Neural cell (in vitro differentiated cells): ENCODE measurements around the gene SHROOM2. TPM values are rescaled to one million over a fixed set of nuclear protein-coding genes. Genes with fewer than 3 reads are reported as not detected.

ENCODE experiments used
- H2AFZ ChIP-seq: fragments of 200-600, 300-800 bp; sonication (generic), shearing (Covaris generic); 2 replicates; pipeline ENCODE4 v1.6.0; 2014; ENCODE audit warnings: low read depth, mild to moderate bottlenecking, antibody characterized with exemption, low read length, moderate library complexity
- H3F3A ChIP-seq: fragments of 200-600 bp; shearing (Covaris generic); 2 replicates; pipeline ENCODE4 v1.6.1; 2016; ENCODE audit warnings: mild to moderate bottlenecking, moderate library complexity, mixed read lengths, antibody characterized with exemption, low read length; ENCODE audit not compliant: insufficient read depth, poor library complexity, severe bottlenecking
- H3K27ac ChIP-seq: fragments of 200-600, 300-800 bp; sonication (generic), shearing (Covaris generic); 2 replicates; pipeline ENCODE4 v1.5.1; 2014; ENCODE audit warnings: mild to moderate bottlenecking, low read length, moderate library complexity
- H3K27me3 ChIP-seq: fragments of 300-800, 200-600 bp; sonication (generic), shearing (Covaris generic); 2 replicates; pipeline ENCODE4 v1.6.0; 2014; ENCODE audit warnings: mild to moderate bottlenecking, low read depth, low read length, moderate library complexity; ENCODE audit not compliant: insufficient read depth
- H3K36me3 ChIP-seq: fragments of 300-800, 200-600 bp; sonication (generic), shearing (Covaris generic); 2 replicates; pipeline ENCODE4 v1.5.1; 2014; ENCODE audit warnings: mild to moderate bottlenecking, antibody characterized with exemption, low read length, moderate library complexity; ENCODE audit not compliant: insufficient read depth
- H3K4me2 ChIP-seq: fragments of 300-800, 200-600 bp; sonication (generic), shearing (Covaris generic); 2 replicates; pipeline ENCODE4 v1.6.0; 2014; ENCODE audit warnings: mild to moderate bottlenecking, low read length
- H3K4me3 ChIP-seq: fragments of 300-800, 200-600 bp; sonication (generic), shearing (Covaris generic); 2 replicates; pipeline ENCODE4 v1.5.1; 2014; ENCODE audit warnings: mild to moderate bottlenecking, low read length, moderate library complexity
- H3K79me2 ChIP-seq: fragments of 200-600 bp; shearing (Covaris generic); replicated peaks from 2 replicates; pipeline ENCODE4 v1.6.0; 2014; ENCODE audit warnings: mild to moderate bottlenecking, low read length, moderate library complexity; ENCODE audit not compliant: insufficient read depth
- H3K9ac ChIP-seq: fragments of 300-800, 200-600 bp; sonication (generic), shearing (Covaris generic); 2 replicates; pipeline ENCODE4 v1.6.1; 2016; ENCODE audit warnings: mild to moderate bottlenecking, low read length, mixed read lengths
- H3K9me2 ChIP-seq: fragments of 200-600 bp; shearing (Covaris generic); 2 replicates; pipeline ENCODE4 v1.6.1; 2016; ENCODE audit warnings: mild to moderate bottlenecking, low read length, mixed read lengths; ENCODE audit not compliant: insufficient read depth
- H3K9me3 ChIP-seq: fragments of 200-600, 300-800 bp; sonication (generic), shearing (Covaris generic); 2 replicates; pipeline ENCODE4 v1.6.1; 2016; ENCODE audit warnings: mild to moderate bottlenecking, mixed run types, low read length, moderate library complexity, mixed read lengths
- H4K20me1 ChIP-seq: fragments of 200-600 bp; shearing (Covaris generic); 2 replicates; pipeline ENCODE4 v1.6.1; 2016; ENCODE audit warnings: mild to moderate bottlenecking, mixed run types; ENCODE audit not compliant: insufficient read depth
- CTCF ChIP-seq: fragments of 450-650 bp; IDR thresholded peaks from 2 replicates; pipeline ENCODE4 v1.5.1; 2014; ENCODE audit warnings: antibody characterized with exemption, mild to moderate bottlenecking, moderate library complexity; ENCODE audit not compliant: poor library complexity, severe bottlenecking
- EP300 ChIP-seq: fragments of 450-650 bp; conservative IDR thresholded peaks from 2 replicates; pipeline ENCODE4 v1.6.1; 2014; ENCODE audit warnings: antibody characterized with exemption, mild to moderate bottlenecking, moderate library complexity; ENCODE audit not compliant: poor library complexity, severe bottlenecking
- EZH2 ChIP-seq: fragments of 200-600, 300-800 bp; shearing (Covaris generic), sonication (generic); IDR thresholded peaks from 2 replicates; pipeline ENCODE4 v1.6.1; 2014; ENCODE audit warnings: antibody characterized with exemption, low read length, borderline replicate concordance, mild to moderate bottlenecking; ENCODE audit not compliant: insufficient read depth, poor library complexity, severe bottlenecking
- MXI1 ChIP-seq: fragments of 450-650 bp; conservative IDR thresholded peaks from 2 replicates; pipeline ENCODE4 v1.6.1; 2014; ENCODE audit warnings: antibody characterized with exemption, mild to moderate bottlenecking; ENCODE audit not compliant: poor library complexity, severe bottlenecking
- POLR2AphosphoS5 ChIP-seq: IDR thresholded peaks from 2 replicates; pipeline ENCODE4 v1.6.1; 2012
- RAD21 ChIP-seq: fragments of 450-650 bp; conservative IDR thresholded peaks from 2 replicates; pipeline ENCODE4 v1.6.1; 2014; ENCODE audit warnings: antibody characterized with exemption, mild to moderate bottlenecking, moderate library complexity
- REST ChIP-seq: IDR thresholded peaks from 2 replicates; pipeline ENCODE4 v1.6.1; 2012; ENCODE audit warnings: borderline replicate concordance
- SMC3 ChIP-seq: fragments of 450-650 bp; conservative IDR thresholded peaks from 2 replicates; pipeline ENCODE4 v1.6.1; 2014; ENCODE audit warnings: antibody characterized with exemption, mild to moderate bottlenecking, moderate library complexity; ENCODE audit not compliant: poor library complexity
- TAF1 ChIP-seq: IDR thresholded peaks from 2 replicates; pipeline ENCODE4 v1.6.1; 2012; ENCODE audit warnings: low read depth
- polyA plus RNA-seq: library from polyadenylated mRNA; depleted of rRNA; stranded (reverse); fragments of >200 nt; gene quantifications from 2 replicates; pipeline ENCODE4 v1.2.3, GENCODE V29; 2014

Gene SHROOM2
- polyA plus RNA-seq, 1 donor from 2014 or later = 9.2 TPM

- no peaks in the 10 kb centered on the region for H3K36me3 ChIP-seq
- no peak overlapping the region for H3K4me3 ChIP-seq
- no peak overlapping the region for H3K9ac ChIP-seq
- no peaks in the 10 kb centered on the region for H3K9me2 ChIP-seq
- no peaks in the 10 kb centered on the region for H3K27me3 ChIP-seq
- H2AFZ ChIP-seq = no peak overlapping the region
- no peaks in the 10 kb centered on the region for H4K20me1 ChIP-seq
- no peak overlapping the region for H3K27ac ChIP-seq
- no peaks in the 10 kb centered on the region for H3K9me3 ChIP-seq
- no peak overlapping the region for H3K4me2 ChIP-seq
- TF ChIP-seq SMC3 (no peak), CTCF (no peak), MXI1 (no peak), EZH2 (no peak), EP300 (no peak)
- no peaks in the 10 kb centered on the region for H3K79me2 ChIP-seq
- H3F3A ChIP-seq = no peaks in the 10 kb centered on the region
These were observed 111.5 kb downstream of the SHROOM2 start for GRCh38 chrX:9897761-9898161.

GRCh38 chrX:9899640-9900111 lies 113.4 kb downstream of the SHROOM2 start:
- Histone ChIP-seq H3K9me2 (no peaks in the 10 kb centered on the region), H3K9ac (no peak overlapping the region)

More at GRCh38 chrX:9899640-9900111, 113.4 kb downstream of the SHROOM2 start:
- Histone ChIP-seq H2AFZ (no peak overlapping the region), H3K79me2 (no peaks in the 10 kb centered on the region), H3K9me3 (no peaks in the 10 kb centered on the region), H3F3A (no peaks in the 10 kb centered on the region), H3K27ac (no peak overlapping the region), H3K36me3 (no peaks in the 10 kb centered on the region), H3K4me2 (no peak overlapping the region), H3K27me3 (no peaks in the 10 kb centered on the region), H3K4me3 (no peak overlapping the region), H4K20me1 (no peaks in the 10 kb centered on the region)
- no peak for TF ChIP-seq TAF1
- TF ChIP-seq EP300 = no peak
- TF ChIP-seq EZH2 = no peak
- no peak for TF ChIP-seq REST
- TF ChIP-seq MXI1 = no peak
- TF ChIP-seq POLR2AphosphoS5 = no peak
- TF ChIP-seq RAD21 = no peak
